IPS DF 4.7 (cell line): ENCODE measurements around the gene DHRS7B.
"Not testable (repeated sequence)": the region's sequence is repeated elsewhere in the genome, so short reads cannot be mapped to it uniquely, and the experiment has no call there.

Experiments used
- DNase-seq: peaks from one replicate; pipeline ENCODE4 v3.0.0-alpha.2; 2013; ENCODE audit warnings: low spot score; ENCODE audit errors: extremely low read depth

The DHRS7B gene

GRCh38 chr17:21208352-21208751 lies 81.6 kb downstream of the DHRS7B start:
- DNase-seq = no peak

DNA sequence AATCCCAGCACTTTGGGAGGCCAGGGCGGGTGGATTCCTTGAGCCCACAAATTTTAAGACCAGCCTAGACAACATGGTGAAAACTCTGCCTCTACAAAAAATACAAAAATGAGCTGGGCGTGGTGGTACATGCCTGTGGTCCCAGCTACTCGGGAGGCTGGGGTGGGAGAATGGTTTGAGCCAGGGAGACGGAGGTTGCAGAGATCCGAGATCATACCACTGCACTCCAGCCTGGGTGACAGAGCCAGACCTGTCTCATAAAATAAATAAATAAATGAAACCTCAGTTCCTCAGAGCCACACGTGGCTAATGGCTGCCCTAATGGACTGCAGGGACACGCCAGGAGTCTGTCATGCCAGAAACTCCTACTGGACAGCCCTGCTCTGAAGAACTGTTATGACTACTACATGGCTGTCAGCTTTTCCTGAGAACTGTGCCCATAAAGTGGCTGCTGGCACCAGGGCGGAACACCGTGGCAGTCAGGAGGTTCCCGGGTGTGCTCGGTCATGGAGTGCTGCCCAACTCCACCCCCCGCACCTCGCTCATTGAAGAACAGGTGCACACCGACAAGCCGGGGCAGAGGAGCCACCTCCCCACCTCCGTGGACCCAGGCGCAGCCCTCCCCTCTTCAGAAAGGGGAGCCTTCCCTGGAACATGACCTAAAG lies 82.9 kb downstream of the DHRS7B start:
- no peak for DNase-seq

DNA sequence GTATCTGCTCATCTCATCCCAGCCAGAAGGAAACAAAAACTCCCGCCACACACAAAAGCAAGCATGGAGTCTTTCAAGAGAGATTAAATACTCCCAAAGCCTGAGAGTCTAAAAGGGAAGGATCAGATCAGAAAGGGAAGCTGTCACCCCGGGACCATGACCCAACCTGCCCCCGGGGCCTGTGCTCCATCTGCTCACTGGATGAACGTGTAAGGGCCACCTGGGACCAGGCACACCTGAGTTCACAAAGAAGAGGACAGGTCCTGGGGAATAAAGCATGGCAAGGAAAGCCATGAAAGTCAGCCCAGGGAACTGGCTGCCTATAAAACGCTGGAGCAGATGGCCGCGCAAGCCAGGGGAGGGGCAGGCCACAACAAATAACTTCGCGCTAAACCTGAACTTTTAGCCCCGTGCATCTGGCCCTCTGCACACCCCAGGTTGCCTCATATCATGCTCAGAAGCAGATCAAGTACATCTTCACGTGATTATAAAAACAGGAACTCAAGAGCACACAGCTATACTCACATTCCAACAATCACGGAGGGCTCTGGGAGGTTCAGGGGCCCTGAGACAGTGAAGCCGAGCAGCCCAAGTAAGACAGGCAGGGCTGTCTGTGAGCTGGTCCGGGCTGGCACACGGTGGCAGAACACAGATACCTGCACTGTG lies 83.8 kb downstream of the DHRS7B start:
- no peak for DNase-seq

DNA sequence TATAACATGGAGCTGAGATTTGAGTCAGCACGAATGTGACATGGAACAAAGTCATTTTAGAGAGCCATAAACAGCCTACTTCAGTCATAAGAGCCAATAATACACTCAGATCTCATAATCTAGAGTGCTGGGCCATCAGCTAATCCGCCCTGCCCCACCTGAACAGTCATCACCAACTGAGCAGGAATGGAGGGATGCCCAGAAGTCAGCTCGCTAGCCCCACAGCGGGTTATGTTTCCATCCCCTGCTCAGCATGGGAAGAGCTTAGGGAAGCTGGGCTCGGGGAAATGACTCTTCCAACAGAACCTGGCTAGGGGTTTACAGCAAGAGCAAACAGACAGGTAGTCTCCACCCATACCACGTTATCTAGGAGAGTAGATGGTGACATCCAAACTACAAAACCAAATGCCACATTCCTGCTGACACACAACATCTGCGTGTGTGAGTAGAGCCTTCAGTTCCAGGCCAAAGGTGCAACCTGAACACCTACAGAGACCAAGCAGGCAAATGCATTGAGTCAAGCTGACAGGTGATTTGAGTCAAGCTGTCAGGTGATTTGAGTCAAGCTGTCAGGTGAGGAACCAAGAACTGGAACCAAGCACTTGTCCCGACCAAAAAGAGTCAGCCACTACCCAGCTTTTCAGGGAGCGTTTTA lies 85.2 kb downstream of the DHRS7B start:
- no peak for DNase-seq

DNA sequence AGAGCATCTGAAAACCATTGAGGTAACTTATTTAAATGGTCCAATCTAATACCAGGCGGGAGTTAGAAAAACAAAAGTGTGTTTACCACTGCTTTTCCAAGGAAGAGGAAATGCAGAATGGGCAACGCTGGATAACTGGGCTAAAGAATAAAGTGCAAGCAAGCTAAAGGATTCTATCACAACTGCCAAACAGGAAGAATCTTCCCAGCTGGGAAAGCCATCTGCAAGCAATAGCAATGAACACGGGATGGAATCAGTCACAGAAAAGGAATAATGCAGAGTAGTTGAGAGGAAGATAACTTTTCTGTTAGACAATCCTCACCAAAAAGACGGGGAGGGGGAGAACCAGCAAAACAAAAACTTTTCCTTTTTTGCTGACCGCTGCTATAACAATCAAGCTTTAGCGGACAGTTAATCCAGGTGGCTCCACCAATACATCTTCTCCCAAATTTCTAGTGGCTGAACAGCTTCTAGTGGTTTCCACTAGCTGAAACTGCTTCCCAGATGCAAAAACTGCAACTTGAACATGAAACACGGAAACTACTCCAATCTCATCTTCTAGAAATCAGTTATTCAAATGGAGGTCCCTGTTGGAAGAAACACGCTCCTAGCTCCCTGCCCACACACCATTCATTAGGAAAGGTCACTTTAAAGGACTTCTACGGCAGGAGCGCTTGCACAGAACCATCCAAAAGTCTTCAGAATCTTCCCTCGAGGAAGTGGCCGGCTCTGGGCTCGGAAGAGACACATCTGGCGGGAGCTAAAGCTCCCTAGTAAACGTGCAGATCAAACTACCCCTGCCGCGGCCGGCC lies 86.3 kb downstream of the DHRS7B start:
- DNase-seq = no peak

DNA sequence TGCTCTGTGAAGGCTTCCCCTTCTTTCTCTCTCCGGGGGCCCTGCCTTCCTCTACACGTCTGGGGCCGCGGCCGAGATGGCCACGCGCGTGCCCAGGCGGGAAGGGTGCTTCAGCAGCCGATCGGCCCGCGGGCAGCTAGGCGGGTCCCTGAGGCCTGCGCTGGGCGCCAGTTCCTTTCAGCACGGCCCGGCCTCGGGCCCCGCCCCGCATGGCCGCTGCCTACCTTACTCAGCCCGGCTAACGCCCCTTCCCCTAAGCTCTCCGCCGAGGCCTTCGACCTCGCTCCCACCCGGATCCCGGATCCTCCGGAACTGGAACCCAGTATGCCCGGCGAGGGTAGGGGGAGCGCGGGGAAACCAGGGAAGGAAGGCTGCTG lies 86.9 kb downstream of the DHRS7B start:
- DNase-seq = no peak

DNA sequence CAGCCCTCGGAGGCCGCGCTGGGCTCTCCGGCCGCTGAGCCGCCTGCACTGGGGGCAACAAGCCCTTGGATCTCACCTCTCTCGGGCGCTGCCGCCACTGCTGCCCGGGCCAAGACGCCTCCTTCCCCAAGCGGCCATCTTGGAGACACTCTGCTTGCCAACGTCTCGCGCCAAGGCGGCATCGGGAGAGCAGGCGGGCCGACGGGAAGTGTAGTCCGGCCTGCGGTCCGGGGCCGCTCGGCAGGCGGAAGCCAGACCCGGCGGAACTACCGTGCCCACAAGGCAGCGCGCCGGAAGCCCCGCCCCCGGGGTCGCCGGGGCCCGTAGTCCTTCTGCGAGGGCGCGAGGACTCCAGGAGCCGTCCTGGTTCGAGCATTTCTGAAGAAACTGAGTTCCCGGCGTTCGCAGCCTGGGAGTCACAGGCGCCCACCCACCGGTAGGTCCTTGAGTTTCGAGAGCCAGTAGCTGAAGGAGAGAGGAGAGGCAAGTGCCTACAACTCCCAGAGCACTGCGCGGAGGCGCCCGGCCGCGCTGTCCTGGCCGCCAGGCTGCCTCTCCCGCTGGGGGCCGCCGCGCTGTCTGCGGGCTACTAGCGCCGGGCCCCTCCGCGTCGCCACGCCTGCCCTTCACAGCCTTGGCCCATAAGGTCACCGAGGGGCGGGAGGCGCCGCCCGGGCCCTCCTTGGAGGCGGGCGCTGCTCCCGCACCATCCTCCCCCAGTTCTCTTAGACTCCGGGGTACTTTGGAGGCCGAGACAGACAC lies 87.4 kb downstream of the DHRS7B start, which contains the start of gene TMEM11:
Gene TMEM11 (minus strand): TSS at position 147 of the 762 bp plus-strand sequence. CDS start 9 bp downstream, at position 138.
- no peak for DNase-seq

DNA sequence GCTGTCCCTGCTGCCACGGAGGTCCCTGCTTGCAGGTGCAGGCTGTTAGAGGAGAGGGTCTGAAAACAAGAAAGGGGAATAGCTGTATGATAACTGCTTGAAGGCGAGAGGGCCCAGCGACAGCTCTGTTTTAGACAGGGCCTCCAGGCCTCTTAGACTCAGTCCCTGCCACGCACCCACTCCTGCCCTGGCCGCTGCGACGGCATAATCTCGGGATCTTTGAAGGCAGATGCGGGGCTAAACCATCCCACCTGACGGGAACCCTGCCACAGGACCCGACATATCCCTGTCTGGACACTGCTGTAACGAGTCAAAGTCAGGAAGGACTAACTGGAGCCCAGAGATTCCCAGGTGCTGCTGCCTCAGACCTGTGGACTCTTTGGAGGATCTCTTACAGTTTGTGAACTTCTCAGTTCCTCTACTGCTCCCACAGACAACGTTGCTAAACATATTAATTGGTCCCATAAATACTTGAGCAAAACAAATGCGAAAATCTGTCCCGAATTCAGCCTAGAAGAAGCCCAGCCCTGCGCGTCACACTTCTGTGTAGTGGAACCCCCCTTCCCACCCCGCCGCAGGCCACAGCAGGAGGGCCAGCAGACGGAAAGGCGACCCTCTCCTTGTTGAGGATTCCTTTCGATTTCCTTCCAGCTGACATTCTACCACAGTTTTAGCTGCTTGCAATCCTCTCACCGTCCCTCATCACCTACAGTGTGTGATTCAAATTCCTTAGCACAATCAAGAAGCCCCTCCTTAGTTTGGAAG lies 88.2 kb downstream of the DHRS7B start:
- no peak for DNase-seq

GRCh38 chr17:21215935-21216334 lies 89.2 kb downstream of the DHRS7B start:
- DNase-seq = no peak

DNA sequence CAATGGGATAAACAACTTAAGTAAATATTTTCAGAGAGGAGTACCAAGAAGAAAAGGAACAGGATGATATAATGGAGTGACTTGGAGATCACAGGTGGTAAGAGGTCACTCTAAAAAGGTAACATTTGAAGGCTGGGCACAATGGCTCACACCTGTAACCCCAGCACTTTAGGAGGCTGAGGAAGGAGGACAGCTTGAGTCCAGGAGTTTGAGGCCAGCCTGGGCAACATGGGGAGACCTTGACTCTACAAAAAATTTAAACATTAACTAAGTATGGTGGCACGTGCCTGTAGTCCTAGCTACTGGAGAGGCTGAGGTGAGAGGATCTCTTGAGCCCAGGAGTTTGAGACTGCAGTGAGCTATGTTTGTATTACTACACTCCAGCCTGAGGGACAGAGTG lies 90.6 kb downstream of the DHRS7B start:
- DNase-seq = no peak

GRCh38 chr17:21218101-21218500 lies 91.3 kb downstream of the DHRS7B start:
- DNase-seq = no peak

- no peak for DNase-seq
These were observed 92.1 kb downstream of the DHRS7B start for GRCh38 chr17:21218831-21219380.

- no peak for DNase-seq
These were observed 96.3 kb downstream of the DHRS7B start for GRCh38 chr17:21223086-21223485.

DNA sequence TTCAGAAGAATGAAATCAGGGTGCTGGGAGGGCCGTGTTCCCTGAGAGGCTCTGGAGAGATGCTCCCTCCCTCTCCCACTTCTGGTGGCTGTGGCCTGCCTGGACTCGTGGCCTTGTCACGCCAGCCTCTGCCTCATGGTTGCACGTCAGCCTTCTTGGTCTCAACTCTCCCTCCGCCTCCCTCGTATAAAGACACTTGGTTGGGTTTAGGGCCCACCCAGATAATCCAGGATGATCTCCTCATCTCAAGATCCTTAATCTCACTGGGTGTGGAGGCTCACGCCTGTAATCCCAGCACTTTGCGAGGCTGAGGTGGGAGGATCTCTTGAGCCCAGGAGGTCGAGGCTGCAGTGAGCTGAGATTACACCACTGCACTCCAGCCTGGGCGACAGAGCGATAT lies 100.5 kb downstream of the DHRS7B start:
- DNase-seq = not testable (repeated sequence)

GRCh38 chr17:21228111-21228510 lies 101.3 kb downstream of the DHRS7B start:
- no peak for DNase-seq

DNA sequence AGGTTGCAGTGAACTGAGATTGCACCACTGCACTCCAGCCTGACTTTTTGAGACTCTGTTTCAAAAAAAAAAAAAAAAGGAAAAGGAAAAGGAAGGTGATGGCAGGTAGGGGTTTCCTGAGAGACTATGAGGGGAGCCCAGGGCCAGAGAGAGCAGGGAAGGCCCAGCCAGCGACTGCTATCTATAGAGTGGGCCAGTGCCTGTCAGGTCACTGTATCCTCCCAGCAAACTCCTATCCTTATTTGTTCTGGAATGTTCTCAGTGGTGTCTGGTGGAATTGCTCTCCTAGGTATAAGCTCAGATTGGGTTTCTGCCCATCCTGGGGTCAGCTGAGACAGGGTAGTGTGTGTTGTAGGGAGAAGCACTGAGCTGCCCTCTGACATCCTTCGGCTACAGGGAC lies 102.1 kb downstream of the DHRS7B start:
- DNase-seq = no peak

DNA sequence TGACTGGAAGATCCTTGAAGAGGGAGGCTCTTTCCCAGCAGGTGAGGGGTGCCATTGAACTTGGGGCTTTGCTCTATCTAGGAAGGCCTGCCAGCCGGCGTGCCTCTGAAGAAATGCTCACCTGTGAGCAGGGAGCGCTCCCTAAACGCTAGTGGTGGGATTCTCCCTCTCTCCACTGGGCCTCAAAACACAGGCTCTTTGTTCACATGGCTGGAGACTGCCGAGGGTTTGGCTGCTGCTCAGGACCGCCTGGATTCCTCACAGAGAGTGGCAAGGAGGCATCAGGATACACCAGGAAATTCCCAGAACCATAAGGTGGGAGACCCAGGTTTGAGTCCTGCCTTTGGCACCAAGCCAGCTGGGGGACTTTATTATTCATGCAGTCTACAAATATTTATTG lies 104.8 kb downstream of the DHRS7B start:
- no peak for DNase-seq

- no peak for DNase-seq
These were observed 105.4 kb downstream of the DHRS7B start for GRCh38 chr17:21232033-21232749.

- DNase-seq = no peak
These were observed 107.0 kb downstream of the DHRS7B start for GRCh38 chr17:21233581-21234347.
